Measurements from ENCODE around the gene THAP10.
A peak's percentile ranks its signal among the peaks of the same experiment; 100 is the strongest.
"Not testable (repeated sequence)": the region's sequence is repeated elsewhere in the genome, so short reads cannot be mapped to it uniquely, and the experiment has no call there.

THAP10 gene

DNA sequence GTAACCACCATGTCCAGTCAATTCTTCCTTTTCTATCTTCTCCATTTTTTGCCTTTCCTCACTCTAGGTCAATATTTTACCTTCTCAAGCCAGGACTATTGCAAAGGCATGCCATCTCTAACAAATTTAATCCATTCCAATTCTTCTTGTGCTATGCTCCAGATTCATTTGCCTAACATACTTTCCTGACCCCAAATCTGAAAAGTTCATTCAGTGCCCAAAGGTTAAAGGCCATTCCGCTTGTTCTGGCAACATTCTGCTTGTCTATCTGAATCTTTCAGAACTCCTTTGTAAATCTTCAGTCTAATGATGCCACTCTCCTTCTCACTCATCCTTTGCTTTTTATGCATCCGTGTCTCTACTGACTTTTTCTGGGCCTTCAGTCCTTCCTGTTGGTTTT is 15.6 kb downstream of the THAP10 start:
- no peak for DNase-seq

DNA sequence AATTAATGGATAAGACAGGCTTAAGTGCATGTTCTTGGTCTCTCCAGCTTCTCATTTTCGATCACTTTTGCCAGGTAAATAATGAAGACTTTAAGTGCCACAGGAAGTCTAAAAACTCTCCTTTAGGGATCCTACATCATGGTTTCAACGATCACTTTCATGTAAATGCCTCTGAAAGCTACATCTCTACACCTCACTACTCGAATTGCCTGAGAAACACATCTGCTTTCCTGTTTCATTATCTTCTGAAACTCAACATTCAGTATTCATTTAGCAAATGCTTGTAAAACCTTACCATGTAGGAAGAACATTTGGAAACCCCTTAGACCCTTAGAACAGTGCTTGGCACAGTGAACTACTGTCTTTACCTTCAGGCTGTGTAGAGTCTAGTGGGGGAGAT is 16.2 kb downstream of the THAP10 start:
- no peak for DNase-seq

DNA sequence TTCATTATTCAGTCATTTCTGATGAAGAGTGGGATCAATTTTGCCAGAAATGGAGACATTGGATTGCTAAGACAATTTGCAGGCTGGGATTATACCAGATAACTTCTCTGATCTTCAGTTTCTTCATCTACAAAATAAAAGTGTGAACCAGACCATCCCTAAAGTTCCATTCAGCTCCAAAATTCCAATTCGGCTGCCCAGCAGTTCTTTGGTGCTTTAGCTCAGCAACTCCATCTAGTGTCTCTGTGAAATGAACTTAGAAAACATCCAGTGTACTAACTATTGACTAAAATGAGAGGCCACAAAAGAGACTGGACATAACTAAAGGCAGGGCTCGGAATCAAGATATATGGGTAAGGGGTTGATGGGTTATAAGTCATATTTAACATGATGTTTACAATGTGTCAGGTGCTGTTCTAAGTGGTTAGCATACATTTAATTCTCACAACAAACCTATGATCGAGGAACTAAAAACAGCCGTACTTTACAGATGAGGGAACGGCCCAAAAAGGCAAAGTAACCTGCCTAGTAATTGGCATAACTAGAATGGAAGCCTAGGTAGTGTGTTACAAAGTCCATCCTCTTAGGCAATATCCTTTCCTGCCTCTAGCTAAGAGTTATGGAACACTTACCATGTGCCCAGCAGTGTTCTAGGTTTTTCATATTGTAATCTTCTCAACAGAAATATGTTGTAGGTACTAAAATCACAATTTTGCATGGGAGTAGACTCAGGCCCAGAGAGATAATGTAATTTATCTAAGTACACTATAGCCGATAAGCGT is 17.0 kb downstream of the THAP10 start:
- peak in 5 of 51 donors; percentile 23 to 78 (median 38) for DNase-seq

DNA sequence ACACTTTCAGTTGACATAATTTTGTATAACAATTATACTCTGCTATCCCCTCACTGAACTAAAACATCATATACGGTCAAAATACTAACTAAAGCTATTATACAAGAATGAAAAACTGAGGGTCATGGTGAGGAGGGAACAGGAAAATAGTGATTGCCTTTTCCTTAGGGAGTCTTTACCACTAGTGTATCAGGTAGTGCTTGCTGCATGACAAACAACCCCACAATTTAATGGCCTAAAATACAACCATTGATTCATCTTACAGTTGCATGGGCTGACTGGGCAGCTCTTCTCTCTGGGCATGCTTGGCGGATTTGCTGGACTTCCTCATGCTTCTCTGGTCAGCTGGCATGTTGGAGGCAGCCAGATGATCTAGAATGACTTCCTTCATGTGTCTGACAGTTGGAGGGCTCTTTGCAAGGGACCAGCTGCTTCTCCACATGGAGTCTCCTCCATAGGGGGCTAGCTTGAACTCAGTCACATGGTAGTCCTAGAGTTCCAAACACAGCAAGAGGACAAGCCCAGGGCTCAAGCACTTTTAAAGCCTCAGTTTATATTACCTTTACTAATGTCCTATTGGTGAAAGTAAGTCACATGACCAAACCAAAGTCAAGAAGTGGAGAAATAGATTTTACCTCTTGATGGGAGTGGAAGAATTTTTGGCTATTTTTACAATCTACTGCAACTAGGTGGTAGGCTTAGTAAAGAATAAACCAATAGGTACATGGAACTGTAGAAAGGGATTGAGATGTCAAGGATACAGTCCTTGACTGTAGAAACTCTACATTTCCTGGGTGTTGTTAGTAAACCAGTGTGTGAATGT is 18.8 kb downstream of the THAP10 start:
- DNase-seq, result no peak

DNA sequence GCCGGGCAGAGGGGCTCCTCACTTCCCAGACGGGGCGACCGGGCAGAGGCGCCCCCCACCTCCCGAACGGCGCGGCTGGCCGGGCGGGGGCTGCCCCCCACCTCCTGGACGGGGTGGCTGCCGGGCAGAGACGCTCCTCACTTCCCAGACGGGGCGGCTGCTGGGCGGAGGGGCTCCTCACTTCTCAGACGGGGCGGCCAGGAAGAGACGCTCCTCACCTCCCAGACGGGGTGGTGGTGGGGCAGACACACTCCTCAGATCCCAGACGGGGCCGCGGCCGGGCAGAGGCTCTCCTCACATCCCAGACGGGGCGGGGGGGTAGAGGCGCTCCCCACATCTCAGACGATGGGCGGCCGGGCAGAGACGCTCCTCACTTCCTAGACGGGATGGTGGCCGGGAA is 20.7 kb downstream of the THAP10 start:
- not testable (repeated sequence) for DNase-seq

DNA sequence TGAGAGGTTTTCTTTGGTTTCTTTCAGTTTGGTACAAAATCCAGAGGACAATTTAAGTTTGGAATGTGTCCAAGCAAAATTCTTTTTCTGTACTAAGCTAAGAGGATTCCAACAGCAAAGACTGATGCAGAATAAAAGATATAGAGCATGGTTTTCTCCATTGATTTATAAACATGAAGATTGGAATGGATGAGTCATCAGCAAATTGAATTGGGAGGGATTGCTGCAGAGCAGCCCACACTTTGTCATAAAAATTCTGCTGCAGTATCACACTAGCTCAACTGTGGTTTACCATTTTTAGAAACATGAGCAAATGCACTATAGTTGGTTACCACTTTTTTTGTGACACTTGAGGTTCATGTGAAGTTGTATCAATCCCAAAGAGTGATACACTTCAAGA is 22.2 kb downstream of the THAP10 start:
- peak in 1 of 51 donors; percentile 65 for DNase-seq

DNA sequence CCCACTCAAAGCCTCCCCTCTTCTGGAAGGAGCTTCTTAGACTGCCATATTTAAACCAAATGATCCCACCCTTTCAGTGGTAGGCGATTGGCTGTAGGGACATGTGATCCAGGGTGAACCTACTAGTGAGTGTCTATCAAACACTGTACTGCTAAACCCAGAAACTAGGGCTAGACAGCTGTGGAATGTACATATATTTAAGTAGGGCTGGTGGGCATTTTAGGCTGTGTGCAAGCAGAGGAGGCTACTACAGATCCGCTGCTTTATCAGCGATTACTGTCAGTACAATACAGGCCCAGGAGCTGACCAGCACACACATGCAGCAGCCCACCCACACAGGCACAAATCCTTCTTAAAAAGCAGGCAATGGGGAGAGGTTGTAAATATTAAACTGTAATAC is 22.9 kb downstream of the THAP10 start:
- peak in 1 of 51 donors; percentile 53 for DNase-seq

DNA sequence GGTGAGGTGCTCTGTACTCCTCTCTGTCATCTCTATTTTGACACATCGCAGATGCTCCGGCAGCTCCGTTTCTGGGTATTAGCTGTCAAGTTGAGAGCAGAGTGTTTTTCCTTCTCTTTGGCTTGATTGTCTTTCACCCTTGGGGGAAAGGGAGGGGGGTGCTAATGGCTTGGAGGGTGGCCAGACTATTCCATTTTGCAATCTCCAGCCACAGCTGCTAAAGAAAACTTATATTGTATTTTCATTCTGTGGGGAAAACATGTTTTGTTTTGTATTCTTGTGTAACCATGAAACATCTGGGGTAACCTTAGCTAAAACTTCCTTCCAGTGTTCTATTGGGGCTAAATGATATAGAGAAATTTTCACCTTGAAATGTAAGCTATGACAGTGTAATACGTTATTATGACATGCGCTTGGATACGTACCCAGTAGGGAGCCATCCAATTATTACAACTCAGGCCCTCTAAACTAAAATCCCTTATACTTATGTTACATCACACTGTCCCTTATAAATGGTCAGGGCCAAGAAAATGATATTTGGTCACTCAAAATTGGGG is 24.2 kb downstream of the THAP10 start:
- DNase-seq, result peak in 6 of 51 donors; percentile 25 to 54 (median 36)

DNA sequence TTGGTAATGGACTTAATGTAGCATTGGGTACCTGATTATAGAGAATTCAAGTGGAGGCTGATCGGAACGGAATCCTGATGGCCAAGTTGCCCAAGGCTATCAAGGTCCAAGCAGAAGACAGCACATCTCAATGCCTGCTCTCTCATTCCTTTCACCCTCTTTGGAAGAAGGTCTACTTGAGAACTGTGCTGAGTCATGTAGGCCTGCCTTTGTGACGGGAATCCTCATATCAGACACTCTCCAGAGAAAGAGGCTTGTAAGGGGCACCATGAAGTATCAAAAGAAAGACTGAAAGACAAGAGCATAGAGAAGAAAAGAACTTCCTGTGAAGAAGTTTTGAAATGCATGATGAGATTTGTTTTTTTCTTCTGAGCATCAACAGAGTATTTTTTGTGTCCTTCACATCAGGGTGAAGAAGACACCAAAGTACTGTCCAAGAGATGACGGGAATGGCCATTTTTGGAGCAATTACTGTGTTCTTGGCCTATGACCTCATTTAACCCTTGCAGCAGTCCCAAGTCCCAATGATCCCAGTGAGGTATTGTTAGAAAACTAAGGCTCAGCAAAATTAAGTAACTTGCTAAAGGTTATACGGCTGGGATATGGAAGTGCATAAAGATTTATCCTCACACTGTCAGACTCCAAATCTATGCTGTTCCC is 25.1 kb downstream of the THAP10 start:
- no peak for DNase-seq

DNA sequence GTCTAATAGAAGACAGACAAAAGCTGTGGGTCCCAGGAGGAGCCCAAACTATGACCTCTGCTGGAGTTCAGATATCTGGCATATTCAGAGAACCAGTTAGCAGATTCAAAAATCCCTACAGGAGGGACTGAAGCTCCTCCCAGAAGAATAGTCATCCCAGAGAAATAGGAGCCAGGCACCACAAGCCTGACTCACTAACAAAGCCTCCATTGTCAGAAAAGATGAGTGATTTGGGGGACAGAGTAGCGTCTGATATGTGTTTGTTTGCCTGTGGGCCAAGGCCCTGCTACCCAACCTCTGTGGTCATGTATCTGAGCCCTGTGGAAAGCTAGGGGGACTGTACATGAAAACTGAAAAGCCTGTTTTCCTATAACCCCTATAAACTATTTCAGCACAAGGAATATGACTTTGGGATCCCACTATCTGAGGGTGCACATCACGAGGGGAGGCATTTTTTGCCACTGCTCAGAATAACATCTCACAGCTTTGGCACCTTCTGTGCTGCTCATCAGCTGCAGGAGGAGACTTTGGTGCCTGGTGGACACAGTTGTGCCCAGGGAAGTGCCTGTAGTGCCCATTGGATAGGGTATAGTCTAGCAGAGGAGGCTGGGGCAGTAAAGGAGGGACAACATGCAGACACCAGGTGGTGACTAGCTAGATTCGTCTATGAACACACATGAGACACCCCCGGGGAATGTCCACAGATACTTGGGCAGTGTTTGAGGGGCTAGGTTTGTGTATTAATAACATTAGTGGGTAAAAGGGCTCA is 28.6 kb downstream of the THAP10 start:
- peak in 21 of 51 donors; percentile 18 to 90 (median 52) for DNase-seq

DNA sequence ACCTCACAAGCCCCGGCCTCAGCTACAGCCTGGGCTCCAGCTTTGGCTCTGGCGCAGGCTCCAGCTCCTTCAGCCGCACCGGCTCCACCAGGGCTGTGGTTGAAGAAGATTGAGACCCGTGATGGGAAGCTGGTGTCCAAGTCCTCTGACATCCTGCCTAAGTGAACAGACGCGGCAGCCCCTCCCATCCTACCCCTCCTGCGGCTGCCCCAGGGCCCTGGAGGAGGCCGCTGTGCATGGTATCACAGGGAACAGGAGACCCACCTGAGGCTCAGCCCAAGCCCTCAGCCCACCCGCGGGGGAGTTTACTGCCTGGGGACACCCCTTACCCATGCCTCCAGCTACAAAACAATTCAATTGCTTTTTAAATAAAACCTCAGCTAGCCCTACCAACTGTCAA is 32.2 kb downstream of the THAP10 start:
- no peak for DNase-seq

DNA sequence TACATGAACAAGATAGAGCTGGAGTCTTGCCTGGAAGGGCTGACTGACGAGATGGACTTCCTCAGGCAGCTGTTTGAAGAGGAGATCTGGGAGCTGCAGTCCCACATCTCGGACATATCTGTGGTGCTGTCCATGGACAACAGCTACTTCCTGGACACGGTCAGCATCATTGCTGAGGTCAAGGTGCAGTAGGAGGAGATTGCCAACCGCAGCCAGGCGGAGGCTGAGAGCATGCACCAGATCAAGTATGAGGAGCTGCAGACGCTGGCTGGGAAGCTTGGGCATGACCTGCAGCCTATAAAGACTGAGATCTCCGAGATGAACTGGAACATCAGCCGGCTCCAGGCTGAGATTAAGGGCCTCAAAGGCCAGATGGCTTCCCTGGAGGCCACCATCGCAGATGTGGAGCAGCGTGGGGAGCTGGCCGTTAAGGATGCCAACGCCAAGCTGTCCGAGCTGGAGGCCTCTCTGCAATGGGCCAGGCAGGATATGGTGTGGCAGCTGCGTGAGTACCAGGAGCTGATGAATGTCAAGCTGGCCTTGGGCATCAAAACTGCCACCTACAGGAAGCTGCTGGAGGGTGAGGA is 32.8 kb downstream of the THAP10 start:
- no peak for DNase-seq

DNA sequence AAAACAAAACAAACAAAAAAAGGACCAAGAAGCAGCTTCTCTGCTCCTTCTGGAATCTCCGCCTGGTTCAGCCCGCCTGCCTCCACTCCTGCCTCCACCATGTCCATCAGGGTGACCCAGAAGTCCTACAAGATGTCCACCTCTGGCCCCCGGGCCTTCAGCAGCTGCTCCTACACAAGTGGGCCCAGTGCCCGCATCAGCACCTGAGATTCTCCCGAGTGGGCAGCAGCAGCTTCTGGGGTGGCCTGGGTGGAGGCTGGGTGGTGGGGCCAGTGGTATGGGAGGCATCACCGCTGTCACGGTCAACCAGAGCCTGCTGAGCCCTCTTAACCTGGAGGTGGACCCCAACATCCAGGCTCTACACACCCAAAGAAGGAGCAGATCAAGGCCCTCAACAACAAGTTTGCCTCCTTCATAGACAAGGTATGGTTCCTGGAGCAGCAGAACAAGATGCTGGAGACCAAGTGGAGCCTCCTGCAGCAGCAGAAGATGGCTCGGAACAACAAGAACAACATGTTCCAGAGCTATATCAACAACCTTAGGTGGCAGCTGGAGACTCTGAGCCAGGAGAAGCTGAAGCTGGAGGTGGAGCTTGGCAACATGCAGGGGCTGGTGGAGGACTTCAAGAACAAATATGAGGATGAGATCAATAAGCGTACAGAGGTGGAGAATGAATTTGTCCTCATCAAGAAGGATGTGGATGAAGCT is 33.5 kb downstream of the THAP10 start:
- not testable (repeated sequence) for DNase-seq

DNA sequence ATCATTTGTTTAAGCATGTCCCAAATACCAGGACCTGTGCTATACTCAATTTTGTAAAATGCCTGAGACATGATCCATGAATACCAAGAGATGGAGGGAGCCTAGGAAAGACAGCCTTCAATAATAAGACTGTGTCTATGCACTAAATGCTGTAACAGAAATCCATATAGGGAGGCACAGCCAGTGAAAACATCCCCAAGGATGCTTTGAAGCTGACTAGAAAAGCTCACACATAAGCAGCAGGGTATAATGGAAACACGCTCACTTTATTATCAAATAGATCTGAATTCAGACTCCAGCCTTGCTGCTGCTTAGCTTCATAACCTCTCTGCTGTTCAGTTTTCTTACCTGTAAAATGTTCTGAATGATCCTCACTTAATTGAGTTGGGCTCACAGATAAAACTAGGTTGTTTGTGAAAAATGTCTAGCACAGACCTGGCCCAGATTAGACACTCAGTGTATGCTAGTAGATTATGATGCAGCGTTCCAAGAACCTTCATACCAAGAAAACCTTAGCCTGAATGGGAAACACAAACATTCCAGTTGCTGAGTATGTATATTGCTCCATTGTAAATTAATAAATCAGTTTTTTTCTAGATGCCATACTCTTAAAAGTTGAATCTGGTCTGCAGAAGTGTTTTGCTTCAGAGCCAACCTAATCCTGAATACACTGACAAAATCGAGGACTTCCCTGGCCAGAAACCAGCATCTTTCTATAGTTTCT is 34.5 kb downstream of the THAP10 start:
- no peak for DNase-seq

DNA sequence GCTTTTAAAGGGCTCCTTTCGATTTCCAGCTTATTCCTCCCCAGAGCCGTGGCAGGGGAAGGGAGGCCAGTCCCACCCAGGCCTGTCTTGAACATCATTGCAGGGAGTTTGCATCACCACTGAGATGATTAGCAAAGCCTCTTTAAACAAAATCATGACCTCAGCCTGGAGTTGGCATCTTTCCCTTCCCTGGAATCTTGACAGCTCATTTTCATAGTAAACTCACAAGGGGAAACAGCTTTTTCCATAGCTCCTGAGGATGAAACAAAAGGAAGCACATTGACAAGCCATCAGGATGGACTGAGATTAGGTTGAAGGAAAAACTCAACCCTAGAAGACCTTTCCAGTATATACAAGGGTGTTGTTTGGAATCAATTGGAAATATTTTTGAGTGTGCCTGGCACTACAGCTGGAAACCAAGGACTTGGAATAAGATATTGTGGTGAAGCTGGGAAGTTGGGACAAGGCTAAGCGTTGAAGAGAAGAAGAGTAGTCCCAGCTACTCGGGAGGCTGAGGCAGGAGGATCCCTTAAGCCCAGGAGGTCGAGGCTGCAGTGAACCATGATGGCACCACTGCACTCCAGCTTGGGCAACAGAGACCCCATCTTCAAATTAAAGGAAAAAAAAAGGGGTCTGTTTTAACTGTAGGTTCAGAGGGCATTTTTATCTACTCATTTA is 35.2 kb downstream of the THAP10 start:
- DNase-seq, result peak in 14 of 51 donors; percentile 12 to 84 (median 35)

DNA sequence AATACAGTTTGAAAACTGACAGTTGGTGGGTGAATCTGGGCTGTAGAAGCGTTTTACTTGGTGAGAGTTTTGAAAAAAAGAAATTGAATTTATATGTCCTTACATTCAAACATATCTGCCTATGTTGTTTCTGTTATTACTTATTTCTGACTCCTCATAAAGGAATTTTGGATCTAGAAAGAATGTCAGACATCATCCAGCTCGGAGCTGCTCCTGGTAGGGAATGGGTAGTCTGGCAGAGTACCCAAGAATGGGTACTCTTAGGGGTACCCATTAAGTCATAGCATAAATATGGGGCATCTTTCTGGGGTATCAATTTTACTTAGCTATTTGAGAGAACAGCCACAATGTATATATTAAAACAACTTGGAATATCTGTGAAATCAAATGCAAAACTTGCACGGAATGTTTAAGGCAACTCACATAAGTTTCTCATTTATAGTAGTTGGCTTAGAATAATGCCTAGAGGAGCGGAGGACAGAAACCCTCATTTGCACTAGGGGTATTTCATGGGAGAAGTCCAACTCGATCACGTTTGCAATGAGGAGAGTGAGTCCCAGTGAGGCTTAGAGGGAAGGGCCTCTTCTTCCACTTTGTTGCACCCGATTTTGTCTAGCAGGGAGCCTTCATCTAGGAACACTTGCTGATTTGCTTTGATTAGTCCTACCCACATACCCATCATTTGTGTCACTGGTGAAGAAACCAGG is 35.9 kb downstream of the THAP10 start:
- DNase-seq, result no peak

DNA sequence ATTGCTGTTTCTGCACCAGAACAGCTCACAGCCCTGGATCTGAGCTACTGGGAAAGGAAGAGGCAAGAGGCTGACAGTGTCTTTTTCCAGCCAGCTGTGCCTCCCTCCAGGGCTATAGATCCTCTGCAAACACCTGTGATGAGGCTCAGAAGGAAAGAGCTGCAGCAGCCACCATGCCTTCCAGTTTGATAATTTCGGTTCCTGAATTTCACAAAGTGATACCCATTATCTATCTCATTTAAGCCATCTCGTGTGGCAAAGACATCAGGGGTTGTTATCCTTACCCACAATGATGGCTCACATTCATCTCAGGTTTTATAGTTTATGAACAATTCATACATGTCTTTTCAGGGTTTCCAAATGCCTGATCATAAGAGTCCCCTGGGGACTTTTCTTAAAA is 36.5 kb downstream of the THAP10 start:
- peak in 1 of 51 donors; percentile 10 for DNase-seq

DNA sequence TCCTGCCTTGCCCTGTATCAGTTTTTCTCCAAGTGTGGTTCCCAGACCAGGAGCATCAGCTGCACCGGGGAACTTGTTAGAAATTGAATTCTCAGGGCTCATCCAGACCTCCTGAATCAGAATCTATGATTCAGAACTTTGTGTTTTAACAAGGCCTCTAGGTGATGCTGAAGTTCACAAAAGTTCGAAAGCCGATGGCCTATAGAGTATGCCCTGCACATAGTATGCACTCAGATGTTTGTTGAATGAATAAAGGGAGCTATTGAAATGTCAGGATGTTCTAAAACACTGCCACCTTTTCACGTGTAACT is 37.6 kb downstream of the THAP10 start:
- DNase-seq, result no peak
